HepG2 (cell line): ENCODE measurements around the gene SLC22A14. TPM values are rescaled to one million over a fixed set of nuclear protein-coding genes. Genes with fewer than 3 reads are reported as not detected.

ENCODE experiments used
- ATAC-seq: fragments of 200-7000 bp; cut with Tn5 transposase; 3 replicates; pipeline ENCODE4 v1.9.1; 2020; ENCODE audit warnings: mild to moderate bottlenecking, moderate library complexity
- BruUV-seq: library from RNA; stranded (reverse); fragments of 400-500 nt; replicated peaks from 2 replicates; lab custom pipeline; 2021; lab: Mats Ljungman, UMichigan
- CTCF ChIA-PET: fragments of 300-600 bp; formaldehyde crosslinking; extraction: SDS; loops from one replicate; lab custom pipeline; 2021; ENCODE audit warnings: low total read pairs, inconsistent platforms, low intra/inter-chr PET ratio; lab: Yijun Ruan, JAX
- POLR2A ChIA-PET: fragments of 350-600 bp; sonication (Branson Sonifier 250); formaldehyde crosslinking; loops from one replicate; lab custom pipeline; 2020; ENCODE audit warnings: antibody characterized with exemption, inconsistent platforms; lab: Yijun Ruan, JAX
- DNase-seq: peaks from one replicate; pipeline ENCODE4 v3.0.0-alpha.2; 2015; ENCODE audit warnings: low spot score
- FAIRE-seq: peaks from 3 replicates; lab custom pipeline; 2011; peaks lifted over from hg19 to GRCh38; lab: Jason Lieb, UNC
- H2AFZ ChIP-seq: one replicate; pipeline ENCODE4 v1.6.1; 2011; ENCODE audit warnings: low read length, inconsistent platforms
- H3K27ac ChIP-seq: fragments of 300-600 bp; 3 replicates; pipeline ENCODE4 v1.8.0; 2011; ENCODE audit warnings: mixed run types, mild to moderate bottlenecking, mixed read lengths, low read length, inconsistent platforms; ENCODE audit not compliant: insufficient read depth; ENCODE audit errors: extremely low read length
- H3K27me3 ChIP-seq, 2 experiments: fragments of 200-600 bp in 1 of 2; 2 replicates in 1 of 2; 3 replicates in 1 of 2; pipeline versions ENCODE4 v1.6.0 to v1.8.0; 2011; ENCODE audit warnings: low read length in 2 of 2, mild to moderate bottlenecking in 2 of 2, moderate library complexity in 2 of 2, inconsistent platforms in 1 of 2; ENCODE audit not compliant: insufficient read depth in 2 of 2, control insufficient read depth in 1 of 2
- H3K36me3 ChIP-seq, 2 experiments: fragments of 200-600 bp in 1 of 2; replicated peaks in 1 of 2; 2 replicates in 1 of 2; 3 replicates in 1 of 2; pipeline versions ENCODE4 v1.5.1 to v1.8.0; 2011; ENCODE audit warnings: low read length in 2 of 2, inconsistent platforms in 1 of 2; ENCODE audit not compliant: insufficient read depth in 2 of 2, control insufficient read depth in 1 of 2
- H3K4me1 ChIP-seq: 2 replicates; pipeline ENCODE4 v1.5.1; 2012; ENCODE audit warnings: low read length, inconsistent platforms; ENCODE audit not compliant: insufficient read depth
- H3K4me2 ChIP-seq: 2 replicates; pipeline ENCODE4 v1.6.0; 2011; ENCODE audit warnings: low read depth, low read length, inconsistent platforms
- H3K4me3 ChIP-seq, 3 experiments: fragments of 200-600 bp in 1 of 3; sonication (generic), shearing (Covaris generic) in 1 of 3; replicated peaks in 1 of 3; 2 replicates each; pipeline ENCODE4 v1.5.1; 2011 to 2016; ENCODE audit warnings: low read length in 3 of 3, inconsistent platforms in 2 of 3, low read depth in 2 of 3, mild to moderate bottlenecking in 2 of 3, control low read depth in 1 of 3, mixed read lengths in 1 of 3; ENCODE audit not compliant: insufficient read depth in 1 of 3
- H3K79me2 ChIP-seq: one replicate; pipeline ENCODE4 v1.6.1; 2011; ENCODE audit warnings: low read length, inconsistent platforms; ENCODE audit not compliant: insufficient read depth
- H3K9ac ChIP-seq: 2 replicates; pipeline ENCODE4 v1.6.0; 2011; ENCODE audit warnings: mild to moderate bottlenecking, low read depth, low read length, inconsistent platforms; ENCODE audit not compliant: insufficient read depth
- H3K9me3 ChIP-seq: 2 replicates; pipeline ENCODE4 v1.5.1; 2012; ENCODE audit warnings: mild to moderate bottlenecking, low read length
- H4K20me1 ChIP-seq: 2 replicates; pipeline ENCODE4 v1.6.0; 2011; ENCODE audit warnings: inconsistent platforms, mild to moderate bottlenecking, low read length, moderate library complexity; ENCODE audit not compliant: insufficient read depth
- ATF7-NPFF ChIP-seq: sonication (generic); formaldehyde crosslinking; IDR thresholded peaks from 2 replicates; pipeline ENCODE4 v1.8.1; 2023; ENCODE audit warnings: mild to moderate bottlenecking, low read depth, missing genetic modification reagents, moderate library complexity
- MZF1 ChIP-seq: sonication (generic); formaldehyde crosslinking; IDR thresholded peaks from 2 replicates; pipeline ENCODE4 v1.8.1; 2023; ENCODE audit warnings: mild to moderate bottlenecking, missing genetic modification reagents, borderline replicate concordance
- NFRKB ChIP-seq: fragments of 450-650 bp; IDR thresholded peaks from 2 replicates; pipeline ENCODE4 v1.6.1; 2017
- ONECUT2 ChIP-seq: sonication (generic); formaldehyde crosslinking; IDR thresholded peaks from 2 replicates; pipeline ENCODE4 v1.4.0; 2020; ENCODE audit warnings: missing genetic modification reagents
- PHB2 ChIP-seq: fragments of 450-650 bp; IDR thresholded peaks from 2 replicates; pipeline ENCODE4 v1.6.1; 2018; ENCODE audit not compliant: partially characterized antibody
- SETDB1 ChIP-seq: sonication (generic); formaldehyde crosslinking; IDR thresholded peaks from 2 replicates; pipeline ENCODE4 v1.5.1; 2020; ENCODE audit warnings: missing genetic modification reagents, mild to moderate bottlenecking, borderline replicate concordance
- SMAD3 ChIP-seq: sonication (generic); formaldehyde crosslinking; IDR thresholded peaks from 2 replicates; pipeline ENCODE4 v1.4.0; 2020; ENCODE audit warnings: missing genetic modification reagents
- ZBTB7A ChIP-seq: sonication (generic); formaldehyde crosslinking; IDR thresholded peaks from 2 replicates; pipeline ENCODE4 v1.8.0; 2022; ENCODE audit warnings: mild to moderate bottlenecking, missing genetic modification reagents
- ZMYM2 ChIP-seq: sonication (generic); formaldehyde crosslinking; IDR thresholded peaks from 2 replicates; pipeline ENCODE4 v1.8.0; 2022; ENCODE audit warnings: mild to moderate bottlenecking, missing genetic modification reagents
- ZNF329 ChIP-seq: sonication (generic); formaldehyde crosslinking; IDR thresholded peaks from 2 replicates; pipeline ENCODE4 v1.9.0; 2021; ENCODE audit warnings: low read depth, mild to moderate bottlenecking, missing genetic modification reagents
- ZNF460 ChIP-seq: sonication (generic); formaldehyde crosslinking; IDR thresholded peaks from 2 replicates; pipeline ENCODE4 v1.5.1; 2020; ENCODE audit warnings: missing genetic modification reagents, mild to moderate bottlenecking, borderline replicate concordance
- ZNF589 ChIP-seq: sonication (generic); formaldehyde crosslinking; conservative IDR thresholded peaks from 2 replicates; pipeline ENCODE4 v1.8.0; 2022; ENCODE audit warnings: mild to moderate bottlenecking, moderate library complexity, missing genetic modification reagents
- ZNF670 ChIP-seq: sonication (generic); formaldehyde crosslinking; IDR thresholded peaks from 2 replicates; pipeline ENCODE4 v1.8.0; 2022; ENCODE audit warnings: mild to moderate bottlenecking, missing genetic modification reagents, borderline replicate concordance
- WGBS: methylation state at CpG from one replicate; pipeline ENCODE4 v1.1.6; 2017; ENCODE audit warnings: low lambda C conversion rate; 5-methylcytosine and 5-hydroxymethylcytosine counted together
- in situ Hi-C: cut with HindIII; loops from 2 replicates; pipeline ENCODE4 v1.10.0; 2017; ENCODE audit warnings: low pct_unique_long_range_greater_than_20kb; ENCODE audit not compliant: extremely low pct_ligation_motif_present
- intact Hi-C: fragments of 100-400 bp; cut with micrococcal nuclease; formaldehyde crosslinking; loops from one replicate; pipeline ENCODE4 v1.10.0; 2022; ENCODE audit not compliant: unreplicated experiment
- polyA plus RNA-seq, 8 experiments: library from polyadenylated mRNA; depleted of rRNA in 3 of 8; stranded (reverse) in 7 of 8; unstranded in 1 of 8; fragments of >200 nt; fragmentation: Illumina TruSeq in 4 of 8; extraction: Trizol in 4 of 8; gene quantifications; 2 replicates each; pipeline versions ENCODE4 v1.2.1 to v1.2.3, GENCODE V29; 2011 to 2016; ENCODE audit warnings: low read depth in 4 of 8, missing spikeins in 1 of 8, mixed read lengths in 1 of 8; ENCODE audit not compliant: insufficient read depth in 1 of 8
- total RNA-seq, 5 experiments: library from RNA; depleted of rRNA; stranded (reverse); fragments of >200 nt; fragmentation: Illumina TruSeq; extraction: Trizol; gene quantifications; 2 replicates each; pipeline ENCODE4 v1.2.3, GENCODE V29; 2016; ENCODE audit warnings: low read depth in 1 of 5
- TF ChIP-seq, protein P1 (sequence below): sonication (generic); formaldehyde crosslinking; IDR thresholded peaks from 2 replicates; pipeline ENCODE4 v1.5.0; 2020; ENCODE audit warnings: mild to moderate bottlenecking, missing genetic modification reagents, borderline replicate concordance
- TF ChIP-seq, protein P2 (sequence below): fragments of 450-650 bp; IDR thresholded peaks from 2 replicates; pipeline ENCODE4 v1.6.1; 2017
- TF ChIP-seq, protein P3 (sequence below): sonication (generic); formaldehyde crosslinking; conservative IDR thresholded peaks from 2 replicates; pipeline ENCODE4 v1.8.0; 2022; ENCODE audit warnings: missing genetic modification reagents

The SLC22A14 gene
- total and polyA plus RNA-seq, 2 of the 13 experiments (the other 11 are each of a cell fraction or from before 2014, with no cell fraction given): 0.03 TPM; not detected in 1

DNA sequence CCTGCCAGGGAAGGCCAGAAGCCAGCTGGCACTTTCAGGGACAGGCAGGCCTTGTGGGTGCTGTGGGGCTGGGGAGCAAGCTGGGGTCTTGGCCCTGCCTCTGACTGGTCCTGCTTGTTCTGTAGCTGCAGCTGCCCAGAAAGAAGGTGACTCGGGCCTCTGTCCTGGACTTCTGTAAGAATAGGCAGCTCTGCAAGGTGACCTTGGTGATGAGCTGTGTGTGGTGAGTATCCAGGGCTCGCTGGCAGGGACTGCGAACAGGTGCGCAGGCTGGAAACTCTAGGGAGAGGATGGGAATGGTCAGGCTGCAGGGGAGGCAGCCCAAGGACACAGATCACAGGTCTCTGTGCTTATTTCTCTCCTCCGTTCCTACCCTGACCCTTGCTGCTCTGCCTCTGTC lies 31.2 kb downstream of the SLC22A14 start:
- H3K9ac ChIP-seq: no peak overlapping the region
- TF ChIP-seq MZF1 (CRISPR knock-in tag): no peak
- TF ChIP-seq, protein P1, sequence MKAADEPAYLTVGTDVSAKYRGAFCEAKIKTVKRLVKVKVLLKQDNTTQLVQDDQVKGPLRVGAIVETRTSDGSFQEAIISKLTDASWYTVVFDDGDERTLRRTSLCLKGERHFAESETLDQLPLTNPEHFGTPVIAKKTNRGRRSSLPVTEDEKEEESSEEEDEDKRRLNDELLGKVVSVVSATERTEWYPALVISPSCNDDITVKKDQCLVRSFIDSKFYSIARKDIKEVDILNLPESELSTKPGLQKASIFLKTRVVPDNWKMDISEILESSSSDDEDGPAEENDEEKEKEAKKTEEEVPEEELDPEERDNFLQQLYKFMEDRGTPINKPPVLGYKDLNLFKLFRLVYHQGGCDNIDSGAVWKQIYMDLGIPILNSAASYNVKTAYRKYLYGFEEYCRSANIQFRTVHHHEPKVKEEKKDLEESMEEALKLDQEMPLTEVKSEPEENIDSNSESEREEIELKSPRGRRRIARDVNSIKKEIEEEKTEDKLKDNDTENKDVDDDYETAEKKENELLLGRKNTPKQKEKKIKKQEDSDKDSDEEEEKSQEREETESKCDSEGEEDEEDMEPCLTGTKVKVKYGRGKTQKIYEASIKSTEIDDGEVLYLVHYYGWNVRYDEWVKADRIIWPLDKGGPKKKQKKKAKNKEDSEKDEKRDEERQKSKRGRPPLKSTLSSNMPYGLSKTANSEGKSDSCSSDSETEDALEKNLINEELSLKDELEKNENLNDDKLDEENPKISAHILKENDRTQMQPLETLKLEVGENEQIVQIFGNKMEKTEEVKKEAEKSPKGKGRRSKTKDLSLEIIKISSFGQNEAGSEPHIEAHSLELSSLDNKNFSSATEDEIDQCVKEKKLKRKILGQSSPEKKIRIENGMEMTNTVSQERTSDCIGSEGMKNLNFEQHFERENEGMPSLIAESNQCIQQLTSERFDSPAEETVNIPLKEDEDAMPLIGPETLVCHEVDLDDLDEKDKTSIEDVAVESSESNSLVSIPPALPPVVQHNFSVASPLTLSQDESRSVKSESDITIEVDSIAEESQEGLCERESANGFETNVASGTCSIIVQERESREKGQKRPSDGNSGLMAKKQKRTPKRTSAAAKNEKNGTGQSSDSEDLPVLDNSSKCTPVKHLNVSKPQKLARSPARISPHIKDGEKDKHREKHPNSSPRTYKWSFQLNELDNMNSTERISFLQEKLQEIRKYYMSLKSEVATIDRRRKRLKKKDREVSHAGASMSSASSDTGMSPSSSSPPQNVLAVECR: no peak
- TF ChIP-seq, protein P2, sequence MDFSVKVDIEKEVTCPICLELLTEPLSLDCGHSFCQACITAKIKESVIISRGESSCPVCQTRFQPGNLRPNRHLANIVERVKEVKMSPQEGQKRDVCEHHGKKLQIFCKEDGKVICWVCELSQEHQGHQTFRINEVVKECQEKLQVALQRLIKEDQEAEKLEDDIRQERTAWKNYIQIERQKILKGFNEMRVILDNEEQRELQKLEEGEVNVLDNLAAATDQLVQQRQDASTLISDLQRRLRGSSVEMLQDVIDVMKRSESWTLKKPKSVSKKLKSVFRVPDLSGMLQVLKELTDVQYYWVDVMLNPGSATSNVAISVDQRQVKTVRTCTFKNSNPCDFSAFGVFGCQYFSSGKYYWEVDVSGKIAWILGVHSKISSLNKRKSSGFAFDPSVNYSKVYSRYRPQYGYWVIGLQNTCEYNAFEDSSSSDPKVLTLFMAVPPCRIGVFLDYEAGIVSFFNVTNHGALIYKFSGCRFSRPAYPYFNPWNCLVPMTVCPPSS: no peak
- TF ChIP-seq ZNF670 (CRISPR knock-in tag): no peak
- TF ChIP-seq ZBTB7A (CRISPR knock-in tag): no peak
- no peak for TF ChIP-seq ZNF329 (CRISPR knock-in tag)
- TF ChIP-seq ZMYM2: no peak
- no peak for TF ChIP-seq PHB2
- TF ChIP-seq ATF7-NPFF (CRISPR knock-in tag): no peak
- TF ChIP-seq SETDB1: no peak
- no peak for TF ChIP-seq ONECUT2
- no peak for TF ChIP-seq ZNF589 (CRISPR knock-in tag)
- TF ChIP-seq SMAD3 (CRISPR knock-in tag): no peak
- TF ChIP-seq NFRKB: no peak
- TF ChIP-seq ZNF460 (CRISPR knock-in tag): no peak
- TF ChIP-seq, protein P3, sequence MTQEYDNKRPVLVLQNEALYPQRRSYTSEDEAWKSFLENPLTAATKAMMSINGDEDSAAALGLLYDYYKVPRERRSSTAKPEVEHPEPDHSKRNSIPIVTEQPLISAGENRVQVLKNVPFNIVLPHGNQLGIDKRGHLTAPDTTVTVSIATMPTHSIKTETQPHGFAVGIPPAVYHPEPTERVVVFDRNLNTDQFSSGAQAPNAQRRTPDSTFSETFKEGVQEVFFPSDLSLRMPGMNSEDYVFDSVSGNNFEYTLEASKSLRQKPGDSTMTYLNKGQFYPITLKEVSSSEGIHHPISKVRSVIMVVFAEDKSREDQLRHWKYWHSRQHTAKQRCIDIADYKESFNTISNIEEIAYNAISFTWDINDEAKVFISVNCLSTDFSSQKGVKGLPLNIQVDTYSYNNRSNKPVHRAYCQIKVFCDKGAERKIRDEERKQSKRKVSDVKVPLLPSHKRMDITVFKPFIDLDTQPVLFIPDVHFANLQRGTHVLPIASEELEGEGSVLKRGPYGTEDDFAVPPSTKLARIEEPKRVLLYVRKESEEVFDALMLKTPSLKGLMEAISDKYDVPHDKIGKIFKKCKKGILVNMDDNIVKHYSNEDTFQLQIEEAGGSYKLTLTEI (CRISPR knock-in tag): no peak
- CTCF ChIA-PET: no interaction called here
- in situ Hi-C loops (no loop called here), intact Hi-C loops (no loop called here)
- no peak for FAIRE-seq
- H2AFZ ChIP-seq: no peak overlapping the region
- H3K9me3 ChIP-seq: no peaks in the 10 kb centered on the region
- peaks cover 11 to 71% of the 10 kb centered on the region in 2 experiments for H3K27me3 ChIP-seq
- no peak for ATAC-seq
- POLR2A ChIA-PET: no interaction called here
- no peaks in the 10 kb centered on the region for H3K36me3 ChIP-seq
- H4K20me1 ChIP-seq: no peaks in the 10 kb centered on the region
- no peak overlapping the region for H3K27ac ChIP-seq
- BruUV-seq: no TSS peak
- H3K4me3 ChIP-seq: no peak overlapping the region
- H3K79me2 ChIP-seq: no peaks in the 10 kb centered on the region
- no peak overlapping the region for H3K4me2 ChIP-seq
- DNase-seq: no peak
- no peaks in the 10 kb centered on the region for H3K4me1 ChIP-seq
- 0% methylated on average over 2 of the region's 5 CpGs for WGBS
